OCI-LY1 (cell line): ENCODE results near the gene NID2.

Source experiments
- H2AFZ ChIP-seq: fragments of 200-600 bp; sonication (generic), shearing (Covaris generic); 2 replicates; pipeline ENCODE4 v1.6.0; 2014; ENCODE audit warnings: antibody characterized with exemption, mild to moderate bottlenecking, low read length
- H3F3A ChIP-seq: fragments of 200-600 bp; sonication (generic), shearing (Covaris generic); 2 replicates; pipeline ENCODE4 v1.6.0; 2014; ENCODE audit warnings: mild to moderate bottlenecking, antibody characterized with exemption, low read length, moderate library complexity; ENCODE audit not compliant: insufficient read depth
- H3K27ac ChIP-seq: fragments of 200-600 bp; sonication (generic); 2 replicates; pipeline ENCODE4 v1.5.1; 2014; ENCODE audit warnings: low read length, mixed run types, mild to moderate bottlenecking, low read depth; ENCODE audit not compliant: poor library complexity, severe bottlenecking
- H3K27me3 ChIP-seq: fragments of 200-600 bp; sonication (generic); 2 replicates; pipeline ENCODE4 v1.6.0; 2014; ENCODE audit warnings: antibody characterized with exemption, mild to moderate bottlenecking, low read length, moderate library complexity; ENCODE audit not compliant: insufficient read depth
- H3K36me3 ChIP-seq: fragments of 200-600 bp; sonication (generic); 2 replicates; pipeline ENCODE4 v1.6.1; 2014; ENCODE audit warnings: mild to moderate bottlenecking, antibody characterized with exemption, low read length, moderate library complexity, mixed read lengths; ENCODE audit not compliant: insufficient read depth
- H3K4me1 ChIP-seq: fragments of 200-600 bp; sonication (generic); 2 replicates; pipeline ENCODE4 v1.5.1; 2014; ENCODE audit warnings: mild to moderate bottlenecking, low read length, moderate library complexity; ENCODE audit not compliant: insufficient read depth, severe bottlenecking
- H3K4me2 ChIP-seq: fragments of 200-600 bp; sonication (generic), shearing (Covaris generic); 2 replicates; pipeline ENCODE4 v1.6.1; 2014; ENCODE audit warnings: low read length
- H3K4me3 ChIP-seq: fragments of 200-600 bp; sonication (generic); 2 replicates; pipeline ENCODE4 v1.5.1; 2014; ENCODE audit warnings: low read length, low read depth, mild to moderate bottlenecking, mixed read lengths; ENCODE audit not compliant: poor library complexity, severe bottlenecking
- H3K79me2 ChIP-seq: fragments of 200-600 bp; shearing (Covaris generic); 2 replicates; pipeline ENCODE4 v1.6.1; 2016; ENCODE audit warnings: mixed run types, low read length, mixed read lengths; ENCODE audit not compliant: insufficient read depth
- H3K9ac ChIP-seq: fragments of 200-600 bp; sonication (generic), shearing (Covaris generic); 2 replicates; pipeline ENCODE4 v1.6.1; 2014; ENCODE audit warnings: mild to moderate bottlenecking, low read length, mixed read lengths
- H3K9me2 ChIP-seq: fragments of 200-600 bp; sonication (generic), shearing (Covaris generic); 2 replicates; pipeline ENCODE4 v1.6.1; 2014; ENCODE audit warnings: low read depth, mild to moderate bottlenecking, low read length, mixed read lengths
- H3K9me3 ChIP-seq: fragments of 200-600 bp; shearing (Covaris generic); 2 replicates; pipeline ENCODE4 v1.6.1; 2014; ENCODE audit warnings: low read length, mixed read lengths
- H4K20me1 ChIP-seq: fragments of 200-600 bp; sonication (generic), shearing (Covaris generic); 2 replicates; pipeline ENCODE4 v1.6.0; 2016; ENCODE audit warnings: mild to moderate bottlenecking, low read length; ENCODE audit not compliant: insufficient read depth
- CTCF ChIP-seq: fragments of 200-600 bp; sonication (generic), shearing (Covaris generic); IDR thresholded peaks from 2 replicates; pipeline ENCODE4 v1.5.1; 2017; ENCODE audit warnings: mild to moderate bottlenecking, antibody characterized with exemption, low read length, moderate library complexity, mixed read lengths
- EZH2 ChIP-seq: fragments of 200-600 bp; sonication (generic), shearing (Covaris generic); IDR thresholded peaks from 2 replicates; pipeline ENCODE4 v1.8.0; 2017; ENCODE audit warnings: borderline replicate concordance, mixed run types, mild to moderate bottlenecking, antibody characterized with exemption, low read length, moderate library complexity, mixed read lengths

The NID2 gene

GRCh38 chr14:52052288-52052943, 16.4 kb downstream of the NID2 start:
- Histone ChIP-seq H4K20me1 (no peaks in the 10 kb centered on the region), H3K4me3 (no peak overlapping the region), H3K4me1 (no peaks in the 10 kb centered on the region), H3K9me3 (no peaks in the 10 kb centered on the region), H3K27me3 (no peaks in the 10 kb centered on the region), H3K27ac (no peak overlapping the region), H3K9ac (no peak overlapping the region), H3K9me2 (no peaks in the 10 kb centered on the region), H2AFZ (no peak overlapping the region), H3F3A (no peaks in the 10 kb centered on the region), H3K79me2 (no peaks in the 10 kb centered on the region), H3K4me2 (no peak overlapping the region), H3K36me3 (no peaks in the 10 kb centered on the region)
- no peak for TF ChIP-seq EZH2
- no peak for TF ChIP-seq CTCF

- no peaks in the 10 kb centered on the region for H3F3A ChIP-seq
- H3K4me1 ChIP-seq = no peaks in the 10 kb centered on the region
- H3K79me2 ChIP-seq = no peaks in the 10 kb centered on the region
- no peak overlapping the region for H2AFZ ChIP-seq
- H3K36me3 ChIP-seq = no peaks in the 10 kb centered on the region
- no peak overlapping the region for H3K27ac ChIP-seq
- H3K27me3 ChIP-seq = no peaks in the 10 kb centered on the region
- H3K9ac ChIP-seq = no peak overlapping the region
- TF ChIP-seq CTCF (no peak), EZH2 (no peak)
- H3K9me2 ChIP-seq = no peaks in the 10 kb centered on the region
- no peaks in the 10 kb centered on the region for H3K9me3 ChIP-seq
- H3K4me2 ChIP-seq = no peak overlapping the region
- H3K4me3 ChIP-seq = no peak overlapping the region
- no peaks in the 10 kb centered on the region for H4K20me1 ChIP-seq
These were observed 17.0 kb downstream of the NID2 start for GRCh38 chr14:52051871-52052270.

GRCh38 chr14:52051251-52051650, 17.6 kb downstream of the NID2 start:
- Histone ChIP-seq H4K20me1 (no peaks in the 10 kb centered on the region), H3F3A (no peaks in the 10 kb centered on the region), H3K4me1 (no peaks in the 10 kb centered on the region), H3K9ac (no peak overlapping the region), H3K9me3 (no peaks in the 10 kb centered on the region), H2AFZ (no peak overlapping the region), H3K4me2 (no peak overlapping the region), H3K27me3 (no peaks in the 10 kb centered on the region), H3K9me2 (no peaks in the 10 kb centered on the region), H3K79me2 (no peaks in the 10 kb centered on the region), H3K27ac (no peak overlapping the region), H3K4me3 (no peak overlapping the region), H3K36me3 (no peaks in the 10 kb centered on the region)
- TF ChIP-seq EZH2 = no peak
- no peak for TF ChIP-seq CTCF
